Body of pancreas (tissue), 4 donors: ENCODE results near the gene CNR1.

Source experiments
- CTCF ChIP-seq, 7 experiments: fragments of 450-650 bp in 4 of 7; fragments of 200-600 bp in 3 of 7; sonication (generic) in 3 of 7; IDR thresholded peaks; one replicate each; pipeline ENCODE4 v1.5.1; 2016 to 2019; ENCODE audit warnings: antibody characterized with exemption in 7 of 7
- POLR2A ChIP-seq, 3 donors: fragments of 450-650 bp; IDR thresholded peaks; one replicate each; pipeline ENCODE4 v1.6.1; 2016; ENCODE audit warnings: antibody characterized with exemption in 3 of 3, mild to moderate bottlenecking in 2 of 3

DNA sequence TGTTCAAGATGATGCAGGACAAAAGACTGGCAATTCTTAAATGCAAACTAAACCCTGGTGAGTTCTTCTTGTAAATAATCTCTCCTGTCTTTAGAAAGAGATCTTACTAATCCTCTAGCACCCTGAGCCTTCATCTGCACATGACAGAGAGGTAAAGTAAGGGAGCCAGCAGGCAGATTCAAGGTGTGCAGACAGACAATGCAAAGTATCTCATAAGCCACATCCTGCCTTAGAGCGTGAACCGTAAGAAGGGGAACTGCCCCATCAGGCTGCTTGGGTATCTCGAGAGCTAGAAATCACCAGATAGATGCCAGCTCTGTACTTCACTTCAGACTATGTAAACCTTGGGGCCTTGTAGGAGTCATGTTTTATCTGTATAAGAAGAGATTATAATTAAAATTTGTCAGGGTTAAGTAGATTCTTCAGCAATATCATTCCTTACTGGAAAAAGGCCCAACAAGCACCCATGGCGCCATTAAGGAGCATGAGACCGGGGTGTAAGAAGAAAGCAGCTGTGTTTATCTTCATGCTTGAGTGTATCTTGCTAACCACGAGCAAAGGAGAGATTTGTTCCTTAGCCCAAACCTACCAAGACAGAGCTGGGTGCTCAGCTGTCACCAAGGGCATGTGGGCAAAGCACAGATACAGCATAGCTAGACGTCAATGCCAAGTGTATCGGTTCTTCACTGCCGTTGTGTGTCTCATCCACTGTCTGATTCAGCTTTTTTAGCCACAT lies 24.4 kb downstream of the CNR1 start:
- TF ChIP-seq CTCF (IDR thresholded peaks at IDR 0.05) (no peak), POLR2A (IDR thresholded peaks at IDR 0.05) (no peak)
